GM12872 (cell line): ENCODE results near the gene SEMA3F.

ENCODE experiments used
- TF ChIP-seq, protein P1 (sequence below): IDR thresholded peaks from 3 replicates; pipeline ENCODE4 v1.5.1; 2011; ENCODE audit warnings: low read depth, mild to moderate bottlenecking, low read length, moderate library complexity; ENCODE audit not compliant: insufficient read depth

The SEMA3F gene

DNA sequence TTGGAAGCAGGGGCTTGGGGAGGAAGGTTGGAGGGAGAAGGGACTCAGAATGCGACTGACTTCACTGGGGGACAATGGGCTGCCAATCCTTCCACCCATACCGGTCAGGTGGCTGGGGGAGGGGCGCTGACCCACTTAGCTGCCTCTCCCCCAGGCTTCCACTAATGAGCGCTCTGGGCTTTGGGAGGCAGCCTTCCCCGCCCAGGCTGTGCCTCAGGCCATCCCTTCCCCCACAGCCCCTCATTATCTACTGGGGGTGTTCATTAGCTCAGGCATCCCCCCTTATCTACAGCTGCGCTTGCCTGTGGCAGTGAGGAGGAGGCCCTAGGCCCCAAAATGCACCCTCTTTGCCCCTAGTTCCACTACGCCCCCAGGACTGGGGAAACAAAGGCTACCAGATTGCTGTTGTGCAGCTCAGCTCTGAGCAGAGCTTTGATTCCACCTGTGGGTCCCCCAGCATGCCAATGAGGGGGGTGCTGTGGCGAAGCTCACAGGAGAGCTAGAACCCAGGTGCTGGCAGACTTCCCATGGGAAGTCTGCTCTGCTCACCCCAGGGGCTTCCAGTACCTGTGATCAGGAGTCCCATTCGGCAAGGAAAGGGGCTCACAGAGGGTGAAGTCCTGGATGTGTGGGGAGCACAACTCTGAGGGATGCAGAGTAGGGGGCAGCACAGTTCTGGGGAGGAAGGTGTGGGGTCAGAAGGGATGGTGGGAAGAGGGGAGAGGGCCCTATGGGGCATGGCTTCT is 29.4 kb upstream of the SEMA3F start:
- TF ChIP-seq, protein P1, sequence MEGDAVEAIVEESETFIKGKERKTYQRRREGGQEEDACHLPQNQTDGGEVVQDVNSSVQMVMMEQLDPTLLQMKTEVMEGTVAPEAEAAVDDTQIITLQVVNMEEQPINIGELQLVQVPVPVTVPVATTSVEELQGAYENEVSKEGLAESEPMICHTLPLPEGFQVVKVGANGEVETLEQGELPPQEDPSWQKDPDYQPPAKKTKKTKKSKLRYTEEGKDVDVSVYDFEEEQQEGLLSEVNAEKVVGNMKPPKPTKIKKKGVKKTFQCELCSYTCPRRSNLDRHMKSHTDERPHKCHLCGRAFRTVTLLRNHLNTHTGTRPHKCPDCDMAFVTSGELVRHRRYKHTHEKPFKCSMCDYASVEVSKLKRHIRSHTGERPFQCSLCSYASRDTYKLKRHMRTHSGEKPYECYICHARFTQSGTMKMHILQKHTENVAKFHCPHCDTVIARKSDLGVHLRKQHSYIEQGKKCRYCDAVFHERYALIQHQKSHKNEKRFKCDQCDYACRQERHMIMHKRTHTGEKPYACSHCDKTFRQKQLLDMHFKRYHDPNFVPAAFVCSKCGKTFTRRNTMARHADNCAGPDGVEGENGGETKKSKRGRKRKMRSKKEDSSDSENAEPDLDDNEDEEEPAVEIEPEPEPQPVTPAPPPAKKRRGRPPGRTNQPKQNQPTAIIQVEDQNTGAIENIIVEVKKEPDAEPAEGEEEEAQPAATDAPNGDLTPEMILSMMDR: no peak

DNA sequence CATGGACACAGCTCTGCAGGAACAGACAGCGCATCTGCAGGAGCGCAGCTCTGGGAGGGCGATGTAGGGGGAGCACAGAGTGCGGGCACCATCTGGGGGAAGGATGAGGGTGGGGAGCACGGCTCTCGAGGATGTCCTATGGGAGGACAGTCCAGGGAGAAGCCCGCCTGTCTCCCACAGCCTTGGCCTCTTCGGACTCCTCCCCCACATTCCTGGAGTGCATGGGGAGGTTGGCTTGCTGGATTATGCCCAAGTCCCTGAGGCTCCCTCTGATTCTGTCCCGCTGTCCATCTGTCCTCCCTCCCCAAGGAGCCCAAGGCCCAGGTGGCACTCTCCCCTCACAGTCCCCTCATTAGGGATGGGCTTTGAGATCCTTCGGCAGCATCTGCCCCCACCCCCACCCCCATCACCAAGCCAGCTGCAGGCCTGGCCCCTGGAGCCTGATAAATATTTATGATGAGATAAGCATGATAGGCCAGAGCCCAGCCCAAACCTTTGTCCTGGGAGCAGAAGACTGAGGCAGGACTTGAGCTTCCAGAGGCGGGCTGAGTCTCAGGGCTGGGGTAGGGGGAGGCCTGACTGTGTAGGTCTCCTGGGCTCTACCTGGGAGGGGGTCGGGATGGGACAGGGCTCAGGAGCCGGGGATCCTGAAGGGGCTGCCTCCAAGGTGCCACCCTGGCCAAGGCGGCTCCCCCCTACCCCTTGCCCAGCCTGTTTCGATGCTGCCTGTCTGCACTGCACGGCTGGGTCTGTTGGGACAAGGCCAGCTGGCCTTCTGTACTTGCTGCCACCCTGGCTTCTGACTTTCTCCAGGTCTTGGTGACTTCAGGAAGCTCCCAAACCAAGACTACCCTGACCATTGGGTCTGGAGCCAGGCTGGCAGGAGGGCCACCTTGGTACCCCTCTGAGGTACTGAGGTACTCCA is 28.6 kb upstream of the SEMA3F start:
- TF ChIP-seq, protein P1: no peak

DNA sequence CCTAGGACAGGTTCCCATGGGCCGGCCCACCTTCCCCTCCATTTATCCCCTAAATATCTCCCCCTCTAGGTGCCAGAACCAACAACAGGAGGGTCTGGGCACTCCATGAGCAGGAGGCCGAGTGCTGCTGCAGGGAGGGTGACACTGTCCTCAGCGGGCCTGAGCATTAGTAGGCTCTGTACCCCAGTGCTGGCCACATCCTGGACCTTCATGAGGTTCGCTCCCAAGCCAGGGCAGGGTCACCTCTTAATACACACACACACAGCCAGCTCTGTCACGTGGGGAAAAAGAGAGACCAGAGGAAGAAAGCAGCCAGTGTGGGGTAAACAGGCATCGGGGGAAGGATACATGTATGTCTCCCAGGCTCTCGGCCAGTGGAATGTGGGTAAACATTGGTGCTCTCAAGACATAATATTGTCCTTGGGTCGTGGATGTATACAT is 27.9 kb upstream of the SEMA3F start:
- TF ChIP-seq, protein P1: no peak

DNA sequence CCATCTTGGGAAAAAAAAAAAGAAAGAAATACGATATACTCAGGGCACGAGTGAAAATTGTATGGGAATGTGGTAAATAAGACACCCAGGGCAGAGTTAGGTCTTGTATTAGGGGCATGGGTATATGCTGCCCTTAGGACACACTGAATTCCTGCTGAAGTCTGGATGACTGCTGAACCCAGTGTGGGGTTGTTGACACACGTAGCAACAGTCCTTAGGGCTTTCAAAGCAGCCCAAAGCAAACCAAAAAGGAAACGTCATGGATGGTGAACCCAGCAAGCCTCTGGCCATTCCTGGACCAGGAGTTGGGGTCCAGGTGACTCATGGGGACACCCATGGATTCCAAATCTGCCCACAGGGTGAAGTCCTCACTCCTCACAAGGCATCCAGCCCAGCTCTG is 27.1 kb upstream of the SEMA3F start:
- TF ChIP-seq, protein P1: no peak

DNA sequence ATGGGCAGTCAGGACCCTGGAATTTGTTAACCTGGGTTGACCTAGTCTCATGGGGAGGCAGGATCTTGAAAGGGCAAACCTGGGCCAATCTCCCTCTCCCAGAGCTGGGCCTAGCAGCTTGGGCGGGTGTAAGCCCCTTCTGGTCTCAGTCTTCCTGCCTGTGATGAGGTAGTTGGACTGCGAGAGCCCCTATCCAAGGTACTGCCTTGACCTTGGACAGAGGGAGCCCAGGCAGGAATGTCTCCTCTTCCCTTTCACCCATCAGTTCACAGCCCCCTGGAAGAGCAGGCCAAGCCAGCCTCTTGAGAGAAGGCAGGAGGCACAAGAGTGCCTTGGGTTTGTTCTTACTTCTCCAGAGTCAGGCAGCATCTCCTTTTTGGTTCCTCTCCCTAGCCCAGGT is 24.7 kb upstream of the SEMA3F start:
- TF ChIP-seq, protein P1: no peak

DNA sequence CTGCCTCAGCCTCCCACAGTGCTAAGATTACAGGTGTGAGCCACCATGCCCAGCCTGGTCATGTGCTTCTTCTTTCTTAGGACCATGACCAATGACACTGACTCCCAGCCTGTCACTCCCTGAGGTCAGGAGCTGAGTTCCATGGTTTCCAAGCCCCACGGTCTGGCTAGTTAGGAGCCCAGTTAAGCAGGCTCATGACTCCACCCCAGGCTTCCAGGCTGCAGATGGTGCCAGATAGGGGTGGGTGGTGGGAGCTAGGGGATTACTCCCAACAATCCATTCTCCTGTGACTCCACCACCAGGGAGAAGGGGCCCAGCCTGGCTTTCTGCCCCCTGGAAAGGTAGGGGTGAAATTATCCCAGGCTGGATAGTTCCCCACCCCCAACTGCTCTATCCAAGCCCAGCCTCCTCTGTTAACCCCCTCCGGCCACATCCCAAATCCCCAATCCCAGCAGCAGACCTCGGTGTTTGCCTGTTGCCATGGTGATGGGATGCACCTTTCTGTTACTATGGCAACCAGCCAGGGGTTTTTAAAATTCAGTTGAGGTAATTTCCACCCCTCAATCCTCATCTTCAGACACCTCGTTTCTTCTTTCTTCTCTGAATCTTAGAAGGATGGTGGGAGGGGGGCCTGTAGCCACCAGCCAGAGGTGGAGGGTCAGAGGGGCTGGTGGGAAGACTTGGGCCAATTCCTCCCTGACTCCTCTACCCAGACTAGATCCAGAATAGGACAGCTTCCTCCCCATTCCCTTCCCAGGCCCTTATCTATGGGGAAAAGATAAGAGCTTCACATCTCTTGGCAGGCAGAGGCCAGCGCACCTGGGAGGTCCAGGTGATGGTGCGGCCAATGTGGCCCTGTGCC is 22.5 kb upstream of the SEMA3F start:
- TF ChIP-seq, protein P1: no peak

DNA sequence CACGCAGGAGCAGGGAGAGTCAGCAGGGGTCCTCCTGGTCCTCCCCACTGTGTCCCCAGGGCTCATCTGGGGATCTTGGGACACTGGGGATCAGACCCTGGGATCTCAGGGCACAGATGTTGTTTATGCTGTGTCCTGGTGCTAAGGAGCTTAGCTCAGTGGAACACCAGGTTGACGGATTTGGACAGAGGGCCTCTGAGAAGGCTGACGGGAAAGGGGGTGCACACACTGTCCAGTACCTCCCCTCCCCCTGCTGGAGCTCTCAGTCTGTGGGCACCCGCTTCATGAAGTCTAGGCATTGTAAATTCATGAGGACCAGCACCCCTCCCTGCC is 21.9 kb upstream of the SEMA3F start:
- TF ChIP-seq, protein P1: no peak
